GM21737 (cell line): ENCODE results near the gene LRRC47.

Experiments
- ATAC-seq: cut with Tn5 transposase; IDR thresholded peaks from one replicate; pipeline ENCODE4 v1.9.1; 2021; ENCODE audit warnings: mild to moderate bottlenecking, moderate library complexity; ENCODE audit not compliant: unreplicated experiment

LRRC47 gene

DNA sequence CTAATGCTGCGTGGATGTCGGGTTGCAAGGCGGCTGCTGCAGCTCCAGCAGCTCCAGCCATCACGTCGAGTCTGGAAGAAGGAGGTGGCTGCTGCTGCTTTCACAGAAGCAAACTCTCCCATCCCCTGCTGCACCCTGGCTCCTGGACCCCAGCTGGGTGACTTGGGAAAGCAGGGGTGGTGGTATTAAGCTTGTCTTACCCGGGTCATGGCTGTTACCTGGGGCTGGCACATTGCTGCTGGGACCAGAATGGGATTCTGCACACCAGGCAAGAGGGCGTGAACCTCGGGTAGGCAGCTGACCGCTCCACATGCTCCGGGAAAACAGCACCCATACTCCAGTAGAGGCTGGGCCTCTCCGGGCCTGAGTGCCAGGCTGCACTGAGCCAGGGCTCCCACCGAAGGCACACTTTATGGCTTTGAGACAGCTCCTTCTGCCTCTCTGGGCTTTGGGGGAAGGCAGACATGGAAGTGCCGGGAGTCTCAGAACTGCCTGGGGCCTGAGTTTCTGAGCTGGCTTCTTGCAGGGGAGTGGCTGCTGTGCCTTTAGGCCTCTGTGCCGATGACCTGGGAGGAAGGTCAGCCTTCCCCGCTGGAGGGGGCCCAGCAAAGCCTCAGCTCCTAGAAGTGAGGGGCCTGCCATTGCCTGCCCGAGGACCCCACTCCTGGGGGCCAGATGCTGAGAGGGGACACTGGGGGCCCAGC, 22.6 kb downstream of the LRRC47 start:
- no peak for ATAC-seq

- ATAC-seq = peak; percentile 16
Measured at GRCh38 chr1:3772715-3773571, 23.4 kb downstream of the LRRC47 start, which contains the start of gene SMIM1. SMIM1 (plus strand) TSS chr1:3772749; CDS start chr1:3775374, 2,625 bp downstream.

DNA sequence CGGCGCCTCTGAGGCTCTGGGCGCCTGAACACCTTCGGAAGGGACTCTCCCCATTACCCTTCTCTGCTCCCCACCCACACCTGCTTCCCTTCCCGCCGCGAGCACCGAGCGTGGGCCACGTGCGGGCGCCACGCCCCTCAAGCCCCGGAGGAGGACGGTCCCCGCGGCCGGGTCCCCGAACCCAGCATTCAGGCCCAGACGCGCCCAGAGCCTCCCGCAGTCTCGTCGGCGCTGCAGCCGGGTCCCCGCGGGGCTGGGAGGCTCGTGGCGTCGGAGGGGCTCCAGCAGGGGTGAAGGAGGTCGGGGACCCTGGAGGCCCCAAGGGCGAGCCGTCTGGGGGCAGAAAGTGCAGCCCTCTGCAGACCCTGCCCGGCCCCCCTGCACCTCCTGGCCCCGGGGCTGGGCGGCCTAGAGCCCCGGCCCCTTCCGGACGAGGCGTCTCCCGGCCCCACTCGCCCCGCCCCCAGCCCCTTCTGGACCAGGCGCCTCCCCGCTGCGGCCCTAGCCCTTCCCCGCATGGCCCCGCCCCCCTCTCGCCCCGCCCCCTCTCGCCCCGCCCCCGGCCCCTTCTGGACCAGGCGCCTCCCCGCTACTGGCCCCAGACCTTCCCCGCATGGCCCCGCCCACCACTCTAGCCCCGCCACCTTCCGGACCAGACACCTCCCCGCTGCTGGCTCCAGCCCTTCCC, 24.1 kb downstream of the LRRC47 start:
- ATAC-seq = peak; percentile 64

GRCh38 chr1:3771108-3772026, 24.9 kb downstream of the LRRC47 start:
- no peak for ATAC-seq

GRCh38 chr1:3770047-3770765, 26.1 kb downstream of the LRRC47 start:
- ATAC-seq = no peak

DNA sequence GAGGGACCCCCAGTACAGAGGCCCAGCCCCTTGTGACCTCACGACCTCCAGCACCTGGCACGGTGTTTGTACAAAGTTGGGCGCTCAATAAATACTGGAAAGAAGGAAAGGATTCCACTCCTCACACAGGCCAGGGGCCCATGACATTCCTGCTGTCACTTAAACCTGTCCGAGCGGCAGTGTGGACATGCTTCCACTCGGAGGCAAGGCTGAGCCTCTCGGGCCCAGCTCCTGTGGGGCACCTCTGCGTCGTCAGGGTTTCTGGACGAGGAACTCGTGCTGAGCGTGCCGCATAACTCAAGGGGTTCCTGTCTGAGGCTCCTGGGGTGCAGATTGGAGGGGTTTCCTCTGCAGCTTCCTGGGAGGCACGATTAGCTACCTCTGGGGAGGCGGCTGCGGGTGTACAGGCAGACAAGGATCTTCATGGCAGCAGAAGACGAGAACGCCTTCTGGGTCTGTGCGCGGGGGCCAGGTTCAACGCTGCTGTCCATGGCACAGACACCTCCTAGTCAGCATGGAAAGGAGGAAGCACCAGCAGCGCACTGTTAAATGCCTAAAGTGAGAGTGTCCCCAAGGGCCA, 27.4 kb downstream of the LRRC47 start:
- ATAC-seq = no peak

GRCh38 chr1:3767328-3767925, 28.9 kb downstream of the LRRC47 start:
- no peak for ATAC-seq

DNA sequence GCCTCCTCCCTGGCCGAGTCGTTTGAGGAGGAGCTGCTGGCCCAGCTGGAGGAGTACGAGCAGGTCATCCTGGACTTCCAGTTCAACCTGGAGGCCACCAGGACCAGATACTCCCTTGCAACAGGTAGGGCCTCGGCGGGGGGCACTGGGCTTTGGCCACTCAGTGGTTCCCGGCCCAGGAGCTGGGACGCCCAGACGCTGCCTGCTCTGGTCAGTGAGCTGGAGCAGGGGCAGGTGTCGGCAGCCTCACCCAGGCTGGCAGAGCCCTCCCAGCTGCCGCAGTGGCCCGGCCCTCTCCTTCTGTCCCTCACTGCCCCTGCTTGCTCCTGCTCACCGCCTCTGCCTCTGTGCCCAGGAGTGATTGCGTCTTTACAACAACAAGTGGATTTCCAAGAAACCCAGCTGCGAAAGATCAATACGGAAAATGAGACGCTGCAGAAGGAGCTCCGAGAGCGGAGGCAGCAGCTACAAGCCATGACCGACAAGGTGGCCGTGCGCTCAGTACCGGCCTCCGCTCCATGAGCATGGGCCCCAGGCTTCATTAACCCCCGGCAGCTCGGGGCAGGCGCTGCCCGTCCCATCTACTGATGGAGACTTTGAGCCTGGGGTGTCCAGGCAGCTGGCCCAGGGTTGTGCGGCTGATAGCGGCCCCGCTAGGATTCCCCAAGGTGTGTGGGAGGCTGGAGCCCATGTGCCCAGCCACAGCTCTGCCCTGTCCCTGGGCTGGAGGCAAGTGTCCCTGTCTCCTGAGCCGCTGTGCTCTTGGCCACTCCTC, 32.8 kb downstream of the LRRC47 start:
- no peak for ATAC-seq

- ATAC-seq = no peak
Measured at GRCh38 chr1:3762873-3763228, 33.4 kb downstream of the LRRC47 start.

GRCh38 chr1:3762151-3762872, 34.0 kb downstream of the LRRC47 start:
- ATAC-seq = no peak

GRCh38 chr1:3761296-3762010, 34.8 kb downstream of the LRRC47 start:
- ATAC-seq = no peak

- ATAC-seq = no peak
Measured at GRCh38 chr1:3759796-3760195, 36.5 kb downstream of the LRRC47 start.

GRCh38 chr1:3759164-3759563, 37.1 kb downstream of the LRRC47 start:
- no peak for ATAC-seq

GRCh38 chr1:3756394-3756793, 39.9 kb downstream of the LRRC47 start:
- ATAC-seq = no peak

DNA sequence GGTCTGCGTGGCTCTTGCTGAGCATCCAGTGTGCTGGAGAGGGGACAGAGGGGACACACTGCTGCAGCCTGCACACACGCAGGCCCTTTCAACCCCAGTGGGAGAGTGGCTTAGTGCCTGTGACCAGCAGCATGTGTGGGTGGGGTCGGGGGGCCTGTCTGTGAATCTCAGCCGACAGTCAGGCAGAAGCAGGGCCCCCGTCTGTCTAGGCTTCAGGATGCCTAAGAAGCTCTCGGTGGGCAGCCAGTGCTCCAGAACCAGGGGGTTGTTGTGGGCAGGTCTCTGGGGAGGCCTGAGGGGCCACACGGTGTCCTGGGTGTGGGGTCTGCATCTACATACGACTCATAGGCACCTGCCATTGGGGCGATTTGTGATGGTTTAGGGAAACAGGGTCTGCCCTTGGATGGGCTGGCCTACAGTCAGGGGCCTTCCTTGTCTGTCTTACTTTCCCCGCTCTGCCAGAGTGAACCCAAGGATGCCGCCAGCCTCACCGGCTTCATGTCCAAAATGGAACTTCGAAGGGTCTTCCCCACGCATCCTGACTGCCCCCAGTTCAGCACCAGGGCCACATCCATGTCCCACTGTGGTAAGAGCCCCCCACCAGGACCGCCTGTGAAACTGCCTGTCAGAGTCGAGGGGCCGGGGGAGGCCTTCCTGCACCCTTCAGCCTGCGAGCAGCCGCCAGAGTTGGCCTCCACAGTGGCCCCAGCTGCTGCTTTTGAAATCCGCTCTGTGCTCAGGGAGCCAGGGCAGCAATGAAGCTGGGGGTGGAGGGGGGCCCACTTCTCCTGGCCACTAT, 42.4 kb downstream of the LRRC47 start:
- ATAC-seq = no peak

DNA sequence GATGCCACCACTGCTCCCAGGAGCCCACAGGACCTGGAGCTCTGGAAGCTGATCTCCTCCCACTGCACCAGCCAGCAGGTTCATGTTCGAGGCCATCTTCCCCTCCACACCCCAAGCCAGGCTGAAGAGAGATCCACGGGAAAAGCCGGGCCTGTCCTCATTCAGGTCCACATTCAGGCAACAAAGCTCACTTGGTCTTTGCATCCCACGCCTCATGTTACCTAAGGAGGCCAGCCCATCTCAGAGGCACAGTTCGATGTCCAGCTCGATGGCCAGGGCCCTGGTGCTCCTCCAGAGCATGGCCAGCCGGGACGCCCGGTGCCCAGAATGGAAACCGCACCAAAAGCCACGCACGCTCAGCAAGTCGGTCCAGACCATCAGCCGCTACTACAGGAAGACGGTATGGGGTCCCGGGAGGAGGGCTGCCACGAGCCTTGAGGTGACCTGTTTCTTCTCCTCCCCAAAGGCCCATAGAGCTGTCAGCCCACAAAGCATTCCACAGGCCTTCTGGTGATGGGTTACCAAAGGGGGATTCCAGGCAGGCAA, 43.8 kb downstream of the LRRC47 start, which contains the start of gene CCDC27:
CCDC27 (plus strand) TSS at position 51 of the 546 bp plus-strand sequence; CDS start at position 83, 32 bp downstream.
- no peak for ATAC-seq
